Stimulated activated naive CD4-positive, alpha-beta T cell (primary cell): ENCODE results near the gene CHML.

ENCODE experiments used
- DNase-seq, 6 experiments: peaks; one replicate each; lab custom pipeline; 2025; lab: John Stamatoyannopoulos, UW

CHML gene

GRCh38 chr1:241646201-241646600, 6.0 kb upstream of the CHML start:
- no peak for DNase-seq

GRCh38 chr1:241645199-241645598, 5.0 kb upstream of the CHML start:
- DNase-seq = no peak

GRCh38 chr1:241644259-241644658, 4.1 kb upstream of the CHML start:
- DNase-seq = no peak

DNA sequence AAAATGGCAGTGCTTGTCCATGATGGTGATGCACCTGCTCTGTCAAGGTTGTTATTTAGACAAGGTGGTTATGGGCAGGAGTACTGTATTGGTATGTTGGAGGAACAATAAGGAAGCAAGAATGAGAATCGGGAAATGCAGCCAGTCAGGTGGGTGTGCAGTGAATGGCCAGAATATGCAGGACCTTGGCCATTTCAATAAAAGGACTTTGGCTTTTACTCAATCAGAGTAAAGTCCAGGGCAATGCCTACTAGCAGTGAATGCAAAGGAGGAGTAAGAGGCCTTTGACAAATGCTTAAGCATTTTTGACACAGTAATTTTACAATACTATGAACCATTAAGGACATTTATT, 2.4 kb upstream of the CHML start:
- no peak for DNase-seq

- DNase-seq = no peak
Observed at GRCh38 chr1:241641773-241642592, 1.8 kb upstream of the CHML start.

DNA sequence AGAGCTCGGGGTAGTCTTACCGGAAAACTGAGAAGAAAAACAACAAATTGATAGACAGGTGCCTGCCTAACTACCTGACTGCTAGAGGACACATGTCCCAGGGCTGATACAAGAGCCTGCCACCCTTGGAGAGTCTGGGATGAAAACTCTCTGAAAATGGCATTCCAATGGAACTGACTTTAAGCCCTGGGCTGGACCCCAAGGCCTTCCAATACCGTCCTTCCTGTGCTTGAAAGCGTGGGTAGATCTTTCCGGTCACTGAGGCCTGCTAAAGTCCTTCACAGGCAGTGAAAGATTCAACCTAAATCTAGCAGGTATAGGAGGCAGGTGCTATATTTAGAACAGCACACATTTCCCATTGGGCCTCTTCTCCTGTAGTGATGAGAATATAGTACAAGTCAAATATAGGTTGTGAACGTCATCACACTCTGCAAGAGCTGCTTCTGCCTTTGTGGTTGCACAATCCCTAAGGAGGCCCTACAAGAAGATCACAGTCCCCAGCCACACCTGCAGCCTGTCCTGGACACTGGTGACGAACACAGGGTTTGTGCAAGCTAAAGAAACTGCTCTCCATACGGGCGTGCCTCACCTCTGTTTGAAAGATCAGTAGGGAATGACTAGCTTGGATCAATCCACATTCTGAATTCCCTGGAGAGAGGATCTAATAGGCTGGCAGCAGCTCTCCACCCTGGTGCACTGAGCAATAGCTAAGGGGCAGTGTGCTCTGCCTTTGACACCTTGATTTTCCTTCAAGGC, 876 bp upstream of the CHML start:
- peak in 1 of 6 experiments; percentile 36 for DNase-seq

GRCh38 chr1:241639623-241640148, 483 bp downstream of the CHML start:
- peak in 2 of 6 experiments; percentile 40 to 81 for DNase-seq

DNA sequence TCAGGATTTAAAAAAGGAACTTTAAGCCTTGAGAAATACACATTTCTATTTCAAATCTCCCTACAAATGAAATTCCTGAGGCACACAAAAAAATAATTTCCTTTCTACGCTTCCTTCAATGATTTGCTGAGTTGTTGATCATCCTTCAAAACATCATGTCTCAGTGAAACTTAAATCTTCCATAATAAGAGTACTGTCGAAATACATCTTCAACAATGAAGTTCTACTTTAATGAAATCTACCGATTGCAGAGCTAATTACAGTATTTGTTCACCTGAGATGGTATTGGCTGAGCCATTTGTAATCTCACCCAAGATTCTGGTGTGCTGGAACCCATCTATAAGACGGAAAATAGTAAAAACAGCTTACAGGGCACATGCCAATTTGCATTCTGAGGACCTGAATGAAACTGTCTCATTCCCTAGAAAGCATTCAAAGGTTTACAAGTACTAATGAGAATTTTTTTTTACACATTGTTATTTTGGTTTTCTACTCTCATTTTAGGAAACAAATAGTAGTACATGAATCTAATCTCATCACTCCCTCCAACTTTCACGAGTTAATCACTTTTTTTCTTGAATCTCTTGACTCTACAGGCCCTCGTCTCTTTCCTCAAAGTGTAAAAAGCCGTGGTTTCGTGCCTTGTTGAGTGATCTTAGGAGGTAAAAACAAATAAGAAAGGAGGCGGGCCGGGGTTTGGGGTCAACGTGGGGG, 1.1 kb downstream of the CHML start:
- DNase-seq = peak in 2 of 6 experiments; percentile 28 to 38

GRCh38 chr1:241638099-241638682, 2.0 kb downstream of the CHML start:
- DNase-seq = no peak

GRCh38 chr1:241637604-241638003, 2.6 kb downstream of the CHML start:
- no peak for DNase-seq

GRCh38 chr1:241637046-241637590, 3.1 kb downstream of the CHML start:
- DNase-seq = no peak

DNA sequence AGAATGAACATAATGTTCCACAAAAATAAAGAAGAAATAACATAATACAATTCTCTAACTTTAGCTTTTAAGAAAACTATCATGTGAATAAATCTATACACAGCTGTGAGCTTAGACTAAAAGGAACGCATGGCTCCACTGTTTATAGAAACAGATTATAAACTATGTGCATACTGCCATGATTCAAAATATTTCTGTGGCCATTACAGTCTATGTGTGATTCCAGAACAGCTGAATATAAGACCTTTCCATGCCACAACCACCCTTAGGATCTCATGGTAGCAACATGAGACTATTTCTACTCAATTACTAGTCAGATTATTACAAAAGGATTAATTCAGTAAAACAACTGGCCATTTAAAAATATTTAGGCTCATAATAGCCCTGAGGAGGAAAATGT, 3.9 kb downstream of the CHML start:
- no peak for DNase-seq

DNA sequence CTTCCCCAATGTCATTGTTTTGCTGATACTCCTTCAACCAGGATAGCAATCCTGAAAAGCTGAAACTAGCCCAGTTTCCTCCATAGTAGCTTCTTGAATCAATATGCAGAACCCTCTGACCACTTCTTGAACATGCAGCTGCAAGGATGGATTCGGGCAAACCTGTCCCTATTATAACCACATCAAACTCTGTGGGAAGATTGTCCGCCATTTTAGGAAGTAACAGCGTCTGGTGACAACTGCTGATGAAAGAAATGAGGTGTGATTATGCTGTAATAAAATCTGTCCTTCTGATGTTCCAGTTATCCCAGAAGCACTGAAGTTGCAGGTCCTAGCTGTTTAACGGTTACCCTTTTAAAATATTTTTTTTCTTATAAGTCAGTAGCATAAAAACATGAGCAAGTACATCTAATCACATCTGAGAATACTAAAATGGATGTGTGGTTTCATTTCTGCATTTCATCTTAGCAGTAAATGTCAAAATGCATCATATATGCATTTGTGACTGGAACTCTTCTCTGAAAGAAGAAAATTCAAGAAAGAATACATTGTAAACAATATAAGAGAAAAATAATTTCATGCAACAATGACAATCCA, 4.5 kb downstream of the CHML start:
- DNase-seq = no peak

GRCh38 chr1:241632987-241633386, 7.2 kb downstream of the CHML start:
- no peak for DNase-seq

DNA sequence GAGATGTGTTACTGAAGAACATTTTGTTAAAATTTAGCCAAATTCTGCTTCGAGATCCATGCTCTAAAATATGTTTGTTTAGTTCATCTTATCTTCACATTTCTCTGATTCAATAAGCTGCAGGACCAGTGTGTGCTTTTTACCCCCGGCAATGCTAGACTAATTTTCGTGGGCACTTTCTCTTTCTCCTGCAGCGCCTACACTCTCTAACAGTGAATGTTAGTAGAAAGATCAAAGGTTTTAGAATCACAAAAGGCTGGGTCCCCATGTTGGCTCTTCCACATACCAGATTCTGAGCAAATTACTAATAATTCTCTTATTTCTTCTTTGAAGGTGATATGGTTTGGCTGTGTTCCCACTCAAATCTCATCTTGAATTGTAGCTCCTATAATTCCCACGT, 8.5 kb downstream of the CHML start:
- peak in 2 of 6 experiments; percentile 6 to 19 for DNase-seq

GRCh38 chr1:241630899-241631298, 9.3 kb downstream of the CHML start:
- DNase-seq = no peak

- DNase-seq = no peak
Observed at GRCh38 chr1:241630476-241630875, 9.7 kb downstream of the CHML start.

GRCh38 chr1:241630005-241630404, 10.2 kb downstream of the CHML start:
- DNase-seq = no peak

GRCh38 chr1:241627453-241628259, 12.5 kb downstream of the CHML start:
- peak in 5 of 6 experiments; percentile 10 to 82 (median 56) for DNase-seq

- DNase-seq = no peak
Observed at GRCh38 chr1:241624935-241625334, 15.2 kb downstream of the CHML start.
